Stimulated activated CD4-positive, alpha-beta T cell treated with anti-CD3 and anti-CD28 coated beads, Interleukin-1b, Interleukin-23, amount 100 ng/mL, for 24 hours (primary cell): ENCODE measurements around the gene NPTX1.

Experiments
- DNase-seq, 4 experiments: peaks; one replicate each; pipeline ENCODE4 v3.0.0-alpha.2; 2020; ENCODE audit warnings: low read depth in 4 of 4, low spot score in 1 of 4

Gene NPTX1

GRCh38 chr17:80446645-80447405 is 29.6 kb downstream of the NPTX1 start:
- no peak for DNase-seq

- DNase-seq: no peak
Measured at GRCh38 chr17:80445726-80446110, 30.7 kb downstream of the NPTX1 start.

DNA sequence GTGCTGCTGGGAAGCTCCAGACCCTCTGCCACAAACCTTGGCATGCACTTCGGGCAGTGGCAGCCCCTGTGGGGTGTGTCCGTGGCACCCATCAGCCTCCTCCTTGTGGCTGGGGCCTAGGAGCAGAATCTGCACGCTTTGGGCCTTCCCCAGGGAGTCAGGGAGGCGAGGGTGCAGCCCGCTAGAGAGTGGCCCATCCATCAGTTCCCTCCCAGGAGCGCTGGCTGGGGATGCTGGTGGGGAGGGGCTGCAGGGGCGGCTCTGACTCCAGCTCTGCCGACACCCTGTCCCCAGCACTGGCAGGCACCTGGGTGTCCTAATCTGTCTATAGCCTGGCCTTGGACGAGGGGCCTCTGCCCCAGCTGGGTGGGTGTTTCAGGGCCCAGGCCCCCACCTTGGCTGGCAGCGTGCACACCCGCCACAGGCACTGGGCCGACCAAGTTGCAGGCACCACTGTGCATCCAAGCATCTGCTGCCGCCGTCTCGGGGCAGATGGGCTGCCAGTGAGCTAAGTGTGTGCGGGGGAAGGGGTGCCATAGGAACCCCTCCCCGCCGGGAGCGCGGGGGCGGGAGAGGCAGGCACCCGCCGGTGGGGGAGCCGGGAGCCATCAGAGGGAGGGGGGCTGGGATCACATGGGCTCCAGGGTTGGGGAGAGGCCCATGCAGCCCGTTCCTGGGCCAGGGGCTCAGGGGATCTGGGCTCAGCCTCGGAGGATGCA is 31.2 kb downstream of the NPTX1 start:
- no peak for DNase-seq

GRCh38 chr17:80444644-80444979 is 31.8 kb downstream of the NPTX1 start:
- no peak for DNase-seq

- DNase-seq: no peak
Measured at GRCh38 chr17:80443916-80444643, 32.3 kb downstream of the NPTX1 start.

DNA sequence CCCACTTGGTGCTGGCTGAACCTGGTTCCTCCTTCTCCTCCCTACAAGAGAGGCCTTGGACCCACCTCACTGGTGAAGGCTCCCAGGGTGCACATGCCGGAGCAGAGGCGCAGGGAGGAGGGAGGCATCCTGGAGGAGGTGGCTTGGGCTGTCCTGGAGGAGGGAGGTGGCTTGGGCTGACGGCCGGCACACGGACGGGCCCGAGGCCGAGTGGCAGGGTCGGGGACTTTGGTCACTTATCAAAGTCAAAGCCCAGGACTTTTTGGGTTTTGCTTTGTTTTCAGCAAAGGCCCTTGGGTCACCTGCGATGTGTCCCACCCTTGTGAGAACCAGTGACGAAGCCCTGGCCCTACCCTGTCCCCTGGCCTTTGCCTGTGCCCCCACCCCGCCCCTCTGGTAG is 32.9 kb downstream of the NPTX1 start:
- no peak for DNase-seq

GRCh38 chr17:80442764-80443163 is 33.6 kb downstream of the NPTX1 start:
- no peak for DNase-seq

DNA sequence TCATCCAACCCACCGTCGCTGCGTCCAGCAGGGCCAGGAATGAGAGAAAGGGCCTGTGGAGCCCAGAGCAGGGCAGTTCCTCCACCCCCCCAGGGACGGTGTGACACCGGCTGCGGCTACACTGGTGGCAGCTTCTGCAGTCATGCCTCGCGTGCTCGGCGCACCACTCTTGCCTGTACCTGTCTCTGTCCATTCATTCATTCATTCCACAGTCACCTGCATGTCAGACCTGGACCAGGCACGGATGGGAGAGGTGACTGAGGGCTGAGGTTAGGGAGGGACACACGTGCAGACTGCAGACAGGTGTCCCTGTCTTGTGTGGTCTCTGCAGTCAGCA is 34.1 kb downstream of the NPTX1 start:
- DNase-seq: no peak

GRCh38 chr17:80441598-80442322 is 34.6 kb downstream of the NPTX1 start:
- DNase-seq: no peak

DNA sequence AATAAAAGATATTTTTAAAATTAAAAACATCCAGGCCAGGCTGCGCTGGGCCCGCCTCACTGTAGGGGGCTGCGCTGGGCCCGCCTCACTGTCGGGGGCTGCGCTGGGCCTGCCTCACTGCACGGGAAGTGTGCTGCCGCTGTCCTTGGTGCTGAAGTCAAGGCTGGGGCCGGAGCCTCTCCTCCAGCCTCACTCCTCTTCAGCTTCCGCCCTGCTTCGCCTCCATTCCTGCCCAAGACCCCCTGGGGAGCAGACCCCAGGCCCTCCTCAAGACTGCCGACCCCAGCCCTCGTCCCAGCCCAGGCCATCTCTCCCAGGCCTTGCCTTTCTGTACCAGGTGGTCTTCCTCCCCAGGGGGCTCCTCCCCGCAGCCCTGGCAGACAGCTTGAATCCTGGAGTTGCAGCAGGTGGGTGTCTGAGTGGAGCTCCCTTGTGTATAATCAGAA is 35.3 kb downstream of the NPTX1 start:
- DNase-seq: peak in 3 of 4 experiments; percentile 27 to 31 (median 28)

- DNase-seq: no peak
Measured at GRCh38 chr17:80439499-80439898, 36.9 kb downstream of the NPTX1 start.

GRCh38 chr17:80438806-80439205 is 37.6 kb downstream of the NPTX1 start:
- DNase-seq: no peak

DNA sequence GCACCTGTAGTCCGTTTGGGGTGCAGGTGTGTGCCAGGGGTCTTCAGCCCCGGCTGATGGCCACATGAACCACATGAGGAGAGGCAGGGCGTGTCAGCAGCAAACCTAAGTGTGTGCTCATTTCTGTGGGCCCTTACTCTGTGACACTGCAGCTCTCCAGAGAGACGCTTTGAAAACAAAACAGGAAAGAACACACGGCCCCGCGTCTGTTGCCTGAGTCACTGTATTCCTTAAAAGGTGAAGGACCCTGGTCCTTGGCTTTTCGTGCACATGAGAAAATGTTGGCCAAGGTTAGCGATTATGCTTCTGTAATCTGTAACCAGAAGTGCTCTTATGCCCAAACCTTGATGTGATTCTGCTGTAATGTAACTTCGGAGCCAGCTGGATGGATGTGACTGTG is 38.9 kb downstream of the NPTX1 start:
- no peak for DNase-seq

DNA sequence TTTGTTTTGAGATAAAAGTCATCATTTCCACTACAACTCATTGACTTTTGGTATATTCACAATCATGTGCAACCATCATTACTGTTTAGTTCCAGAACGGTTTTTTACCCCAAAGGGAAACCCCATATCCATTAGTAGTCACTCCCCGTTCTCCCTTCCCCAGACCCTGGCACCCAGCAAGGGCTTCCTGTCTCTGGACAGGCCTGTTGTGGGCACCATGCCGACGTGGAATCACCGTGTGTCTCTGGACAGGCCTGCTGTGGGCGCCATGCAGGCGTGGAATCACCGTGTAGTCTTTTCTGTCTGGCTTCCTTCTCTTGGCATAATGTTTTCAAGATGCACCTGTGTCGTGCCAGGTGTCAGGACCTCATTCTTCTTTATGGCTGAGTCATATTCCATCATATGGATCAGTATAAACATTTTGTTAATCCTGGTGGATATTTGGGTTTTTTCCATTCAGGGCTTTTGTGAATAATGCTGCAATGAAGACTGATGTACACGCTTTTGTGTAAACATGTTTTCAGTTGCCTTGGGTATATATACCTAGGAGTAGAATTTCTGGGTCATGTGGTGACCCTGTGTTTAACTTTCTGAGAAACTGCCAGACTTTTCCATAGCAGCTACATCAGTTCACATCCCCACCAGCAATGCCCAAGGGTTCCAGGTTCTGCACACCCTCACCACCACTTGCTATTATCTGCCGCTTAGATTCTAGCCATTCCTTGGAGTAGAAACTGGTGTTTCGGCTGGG is 42.3 kb downstream of the NPTX1 start:
- DNase-seq: no peak

GRCh38 chr17:80432961-80433550 is 43.4 kb downstream of the NPTX1 start:
- DNase-seq: no peak

GRCh38 chr17:80432350-80432955 is 44.0 kb downstream of the NPTX1 start:
- no peak for DNase-seq

- no peak for DNase-seq
Measured at GRCh38 chr17:80431246-80432195, 44.9 kb downstream of the NPTX1 start.

GRCh38 chr17:80430446-80431245 is 45.8 kb downstream of the NPTX1 start:
- no peak for DNase-seq
